ENCODE data around the gene PHLDA1. TPM values are rescaled to one million over a fixed set of nuclear protein-coding genes. Genes with fewer than 3 reads are reported as not detected.

PHLDA1 gene
- total and polyA plus RNA-seq, 10 of the 15 experiments (the other 5 are each of a cell fraction or from before 2014, with no cell fraction given), result 0.66 to 14.2 (median 1.3) TPM

GRCh38 chr12:76031414-76032042 is at the start of gene PHLDA1 (continued):
- peak; percentile 40 for TF ChIP-seq SMAD1 (IDR thresholded peaks at IDR 0.05; ENCODE audit: low read depth, partially characterized antibody)
- TF ChIP-seq MTA2 (IDR thresholded peaks at IDR 0.05; ENCODE audit: low read depth), result peak; percentile 35; the same call in 1 of the 2 replicates
- TF ChIP-seq BACH1 (IDR thresholded peaks at IDR 0.05; ENCODE audit: borderline replicate concordance), result peak; percentile 65; the same call in 1 of the 2 replicates
- TF ChIP-seq GABPA (IDR thresholded peaks at IDR 0.05; ENCODE audit: low read depth), result peak; percentile 27; the same call in 1 of the 2 replicates
- TF ChIP-seq ZBTB40 (IDR thresholded peaks at IDR 0.05; ENCODE audit: borderline replicate concordance), result no peak
- TF ChIP-seq RELA (IDR thresholded peaks at IDR 0.05; ENCODE audit: borderline replicate concordance, partially characterized antibody), result peak; percentile 92
- TF ChIP-seq TBL1XR1 (IDR thresholded peaks at IDR 0.05; ENCODE audit: low read depth, low read length), result 0 out of 2 replicates have a peak, but pooled peaks have one; percentile 52
- peak; percentile 73; the same call in 1 of the 2 replicates for TF ChIP-seq ZNF592 (IDR thresholded peaks at IDR 0.05)
- no peak for TF ChIP-seq MEF2B (IDR thresholded peaks at IDR 0.05; ENCODE audit: partially characterized antibody, poor library complexity, severe bottlenecking)
- TF ChIP-seq DPF2 (IDR thresholded peaks at IDR 0.05), result peak; percentile 86; the same call in 1 of the 2 replicates
- no peak for TF ChIP-seq CBX3 (IDR thresholded peaks at IDR 0.05; ENCODE audit: borderline replicate concordance, low read depth)
- no peak; the same call in none of the 2 replicates for TF ChIP-seq NKRF (conservative IDR thresholded peaks at IDR 0.05)
- no peak for TF ChIP-seq CEBPZ (IDR thresholded peaks at IDR 0.05; ENCODE audit: low read depth, low read length)
- no peak for TF ChIP-seq NFXL1 (IDR thresholded peaks at IDR 0.05; ENCODE audit: borderline replicate concordance)
- no peak for TF ChIP-seq WRNIP1 (IDR thresholded peaks at IDR 0.05; ENCODE audit: borderline replicate concordance, low read depth, low read length)
- TF ChIP-seq POLR2A (IDR thresholded peaks at IDR 0.05; ENCODE audit: low read depth, low read length), result peak; percentile 94
